GM18526 (cell line): ENCODE data around the gene LMO7.

Source experiments
- POLR2A ChIP-seq: IDR thresholded peaks from 3 replicates; pipeline ENCODE4 v1.6.1; 2011; ENCODE audit not compliant: insufficient read length; ENCODE audit errors: extremely low read depth

Gene LMO7

DNA sequence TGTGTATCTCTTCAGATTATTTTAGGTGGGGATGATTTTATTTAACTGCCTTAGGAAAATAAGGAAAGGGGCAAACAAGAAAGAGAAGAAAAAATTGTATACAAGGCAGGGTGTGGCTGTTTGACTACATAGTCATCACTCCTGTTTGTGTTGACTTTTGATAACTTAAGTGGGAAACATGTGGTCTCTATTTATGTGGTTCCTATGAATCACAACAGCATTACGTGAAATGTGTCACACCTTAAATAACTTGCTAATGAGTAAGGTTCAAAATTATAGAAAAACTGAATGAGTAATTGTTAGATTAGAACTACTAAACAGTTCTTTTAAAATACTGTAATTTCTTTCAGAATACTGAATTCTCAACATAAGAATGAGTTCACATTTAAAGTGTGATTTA is 69.3 kb downstream of the LMO7 start:
- no peak for TF ChIP-seq POLR2A

DNA sequence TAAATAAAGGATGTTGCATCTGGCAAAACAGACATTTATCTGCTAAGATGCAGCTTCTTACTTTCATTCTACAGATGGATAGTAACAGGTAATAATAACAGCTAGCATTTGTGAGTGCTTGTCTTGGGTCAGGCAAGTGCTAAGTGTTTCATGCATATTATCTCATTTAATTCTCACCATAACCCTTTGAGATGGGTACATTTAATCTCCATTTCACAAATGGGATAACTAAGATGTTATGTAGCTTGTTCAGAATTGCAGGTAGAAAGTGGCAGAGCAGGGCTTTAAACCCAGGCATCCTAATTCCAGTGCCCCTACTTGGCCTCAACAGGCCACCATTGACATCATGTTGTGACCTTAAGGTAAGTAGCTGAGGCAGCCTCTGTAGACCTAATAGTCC is 69.8 kb downstream of the LMO7 start:
- no peak for TF ChIP-seq POLR2A

DNA sequence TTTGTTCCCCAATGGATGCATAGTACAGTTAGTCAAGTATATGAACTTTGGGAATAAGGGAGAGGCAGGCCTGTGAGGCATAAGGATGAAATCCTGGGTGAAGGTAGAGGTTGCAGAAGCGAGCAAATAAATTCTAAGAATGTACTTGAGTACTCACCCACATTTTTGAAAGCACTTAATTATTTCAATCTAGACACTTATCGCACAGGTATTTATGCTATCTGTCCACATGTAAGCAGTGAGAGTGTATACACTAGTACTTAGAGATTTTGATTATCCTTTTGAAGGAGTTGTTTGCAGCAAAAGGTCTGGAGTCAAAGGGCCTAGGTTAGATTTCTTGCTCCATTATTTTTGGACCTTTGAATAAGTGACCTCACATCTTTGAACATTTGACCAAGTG is 77.7 kb downstream of the LMO7 start:
- no peak for TF ChIP-seq POLR2A

DNA sequence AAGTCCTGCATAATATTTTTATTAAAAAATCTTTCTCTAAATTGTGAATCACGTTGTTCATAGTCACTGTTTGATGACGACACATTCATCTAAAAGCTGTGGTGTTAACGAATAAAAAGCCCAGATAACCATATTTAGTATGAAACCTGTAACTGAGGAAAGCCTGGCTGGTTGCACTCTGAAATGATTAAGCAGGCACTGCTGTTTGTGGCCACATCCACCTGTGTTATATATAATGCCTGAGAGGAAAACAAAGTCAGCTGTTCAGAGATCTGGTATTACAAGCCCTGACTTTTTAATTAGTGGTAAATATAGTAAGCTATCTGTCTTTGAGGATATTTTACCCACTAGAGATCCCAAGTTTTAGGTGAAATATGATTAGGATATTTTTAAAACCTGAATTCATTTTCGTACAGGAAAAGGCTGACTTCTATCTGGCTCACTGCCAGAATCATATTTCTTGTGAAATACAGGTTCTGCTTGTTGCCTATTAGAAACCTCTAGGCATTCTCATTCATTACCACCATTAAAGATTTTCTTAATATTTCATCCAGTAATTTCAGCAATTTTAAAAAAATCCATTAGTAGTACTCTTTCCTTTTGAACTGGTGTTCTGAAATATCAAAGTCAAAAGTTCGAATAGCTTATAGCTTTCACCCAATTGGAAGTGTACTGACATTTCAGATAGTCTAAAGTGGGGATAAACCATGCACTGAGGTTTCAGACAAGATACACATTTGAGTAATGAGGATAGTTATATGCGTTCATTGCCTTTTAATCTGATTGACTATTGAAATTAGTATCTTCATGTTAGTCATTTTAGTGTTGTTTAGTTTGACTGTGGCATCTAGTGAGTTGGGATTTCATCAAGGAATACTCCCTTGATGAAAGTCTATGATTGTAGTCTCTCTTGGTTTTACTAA is 79.7 kb downstream of the LMO7 start:
- TF ChIP-seq POLR2A, result no peak

DNA sequence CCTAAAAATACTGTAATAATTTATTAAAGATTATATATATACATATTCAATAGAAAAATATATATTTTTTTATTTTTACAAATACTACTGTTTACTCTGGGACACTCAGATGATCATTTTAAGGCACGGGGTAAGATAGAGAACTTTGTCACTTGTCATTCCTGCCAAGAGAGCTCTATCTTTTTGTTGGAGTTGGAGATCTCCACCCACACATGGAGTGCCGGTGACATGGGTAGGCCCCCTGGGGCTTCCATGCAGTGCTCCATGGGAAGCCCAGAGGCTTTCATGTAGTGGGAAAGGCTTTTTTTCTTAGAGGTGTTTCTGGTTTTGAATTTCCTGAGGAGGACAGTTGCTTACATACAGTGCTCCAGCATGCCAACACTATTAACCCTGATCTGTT is 81.4 kb downstream of the LMO7 start:
- TF ChIP-seq POLR2A, result no peak

DNA sequence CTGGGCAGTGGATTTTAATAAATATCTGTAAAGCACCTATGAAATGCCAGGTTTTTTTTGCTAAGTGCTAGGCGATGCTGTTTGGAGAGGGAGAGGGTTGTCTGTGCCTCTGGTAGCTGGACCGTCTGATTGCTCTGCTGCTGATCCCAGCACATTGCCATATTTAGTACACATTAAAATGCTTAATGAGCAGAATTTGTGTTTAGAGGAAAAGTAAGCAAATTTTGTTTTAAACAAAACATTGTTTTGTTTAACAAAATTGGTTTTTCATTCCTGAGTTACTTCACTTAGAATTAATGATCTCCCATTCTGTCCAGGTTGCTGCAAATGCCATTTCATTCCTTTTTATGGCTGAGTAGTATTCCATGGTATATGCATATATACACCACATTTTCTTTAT is 85.2 kb downstream of the LMO7 start:
- TF ChIP-seq POLR2A, result no peak

DNA sequence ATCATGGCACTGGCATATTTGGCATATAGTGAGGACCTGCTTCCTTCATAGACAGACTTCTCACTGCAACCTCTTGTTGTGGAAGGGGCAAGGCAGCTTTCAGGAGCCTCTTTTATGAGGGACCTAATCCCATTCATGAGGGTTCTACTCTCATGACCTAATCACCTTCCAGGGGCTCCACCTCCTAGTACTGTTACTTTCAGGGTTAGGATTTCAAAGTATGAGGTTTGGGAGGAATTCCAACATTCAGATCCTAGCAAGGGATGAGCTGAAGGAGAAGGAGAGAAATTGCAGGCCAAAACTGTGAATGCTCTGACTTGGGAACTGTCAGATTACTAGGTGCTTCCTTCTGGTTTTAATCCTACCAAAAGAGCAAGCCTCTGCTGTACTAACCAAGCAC is 87.8 kb downstream of the LMO7 start:
- no peak for TF ChIP-seq POLR2A

DNA sequence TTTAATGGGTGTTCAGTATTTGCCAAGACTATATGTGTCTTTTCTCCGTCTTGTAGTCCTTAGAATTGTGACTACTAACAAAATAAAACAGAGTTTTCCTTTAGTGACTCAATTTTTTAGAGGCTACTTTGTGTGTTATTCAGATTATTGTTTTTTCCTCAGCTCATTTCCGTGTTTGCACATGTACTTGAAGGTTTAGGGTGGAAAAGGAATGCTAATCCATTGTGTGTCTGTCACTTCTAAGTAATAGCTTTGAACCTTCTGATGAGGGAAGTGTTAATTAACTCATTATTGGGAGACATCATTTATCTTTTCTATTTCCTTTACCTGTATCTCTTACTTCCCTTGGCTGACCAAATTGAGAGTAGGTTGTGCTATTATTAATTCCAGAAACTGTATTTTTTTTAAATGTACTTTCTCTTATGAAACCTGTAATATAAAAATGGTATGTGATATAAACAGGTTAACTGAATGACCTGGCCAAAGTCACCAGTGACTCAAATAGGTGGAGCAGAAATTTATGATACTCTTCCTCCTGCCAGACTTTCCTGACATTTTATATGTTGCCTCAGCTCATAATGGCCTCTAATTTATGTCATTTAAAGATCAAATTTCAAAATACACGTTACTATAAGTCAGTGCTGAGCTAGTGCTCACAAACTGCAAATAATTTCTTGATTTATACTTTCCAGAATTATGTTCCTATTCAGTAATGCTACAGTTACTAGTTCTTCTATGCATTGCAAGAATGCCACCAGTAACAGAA is 88.8 kb downstream of the LMO7 start:
- TF ChIP-seq POLR2A, result no peak

DNA sequence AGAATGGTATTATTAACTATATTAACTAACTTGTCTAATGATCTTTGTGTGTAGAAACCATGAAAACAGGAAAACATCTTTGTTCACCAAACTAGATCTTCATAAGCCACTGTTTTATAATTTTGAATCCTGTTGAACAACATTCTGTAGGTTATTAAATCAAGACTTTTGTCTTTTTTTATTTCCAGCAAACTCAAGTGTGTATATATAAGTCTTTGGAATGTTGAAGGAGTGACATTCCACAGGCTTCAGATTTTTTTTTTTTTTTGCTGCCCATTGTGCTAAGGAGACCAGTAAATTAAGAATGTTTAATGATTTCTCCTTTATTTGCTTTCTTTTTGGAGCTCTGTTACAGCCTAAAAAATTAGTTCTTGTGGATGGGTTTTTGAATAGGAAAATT is 89.6 kb downstream of the LMO7 start:
- TF ChIP-seq POLR2A, result no peak

DNA sequence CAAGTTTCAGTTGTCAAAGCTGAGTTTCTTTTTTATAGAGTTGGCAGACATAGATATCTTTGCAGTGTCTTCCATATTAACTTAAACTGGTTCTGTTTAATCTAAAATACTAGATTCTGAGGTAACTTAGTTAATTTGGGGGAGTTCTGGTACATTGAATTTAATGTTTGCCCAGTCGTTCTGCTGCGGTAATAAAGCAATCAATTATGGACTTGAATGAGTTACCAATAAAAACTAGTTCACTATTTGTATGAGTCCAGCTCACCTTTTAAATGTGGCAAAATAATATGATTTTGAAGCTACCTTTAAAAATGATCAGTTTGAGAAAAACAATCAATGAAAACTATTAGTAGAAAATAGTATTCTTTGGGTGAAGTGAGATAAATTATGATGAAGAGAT is 90.2 kb downstream of the LMO7 start:
- TF ChIP-seq POLR2A, result no peak

DNA sequence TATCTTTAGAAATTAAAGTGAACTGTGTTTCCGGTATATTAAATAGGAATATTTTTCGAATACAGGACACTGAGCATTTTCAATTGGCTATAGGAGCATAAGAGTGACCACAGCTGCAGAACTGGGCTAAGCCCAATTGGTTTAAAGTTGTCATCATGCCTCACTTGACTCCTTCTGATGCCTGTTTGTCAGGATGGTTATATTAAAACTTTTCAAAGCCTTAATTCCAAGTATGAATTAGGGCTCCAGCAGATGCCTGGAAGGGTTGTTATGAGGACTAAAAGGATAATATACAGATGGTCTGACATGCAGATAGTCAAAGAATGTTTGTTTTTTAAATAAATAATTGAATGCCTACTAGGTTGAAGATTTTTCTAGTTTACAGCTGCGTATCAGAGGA is 100.0 kb downstream of the LMO7 start:
- TF ChIP-seq POLR2A, result no peak

DNA sequence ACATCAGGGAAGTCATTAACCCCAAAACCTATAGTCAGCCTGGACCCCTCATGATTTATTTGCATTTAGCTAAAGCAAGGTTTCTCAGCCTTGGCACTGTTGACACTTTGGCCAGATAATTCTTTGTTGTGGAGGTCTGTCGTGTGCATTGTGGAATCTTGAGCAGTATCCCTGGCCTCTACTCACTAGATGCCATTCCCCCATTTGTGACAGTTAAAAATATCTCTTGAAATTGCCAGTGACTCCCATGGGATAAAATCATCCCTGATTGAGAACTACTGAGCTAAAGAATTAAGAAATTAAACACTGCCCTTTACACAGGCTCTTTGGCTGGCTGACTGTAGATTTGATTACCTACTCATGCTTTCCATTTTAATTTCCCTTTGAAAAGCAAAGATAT is 102.7 kb downstream of the LMO7 start:
- TF ChIP-seq POLR2A, result no peak

DNA sequence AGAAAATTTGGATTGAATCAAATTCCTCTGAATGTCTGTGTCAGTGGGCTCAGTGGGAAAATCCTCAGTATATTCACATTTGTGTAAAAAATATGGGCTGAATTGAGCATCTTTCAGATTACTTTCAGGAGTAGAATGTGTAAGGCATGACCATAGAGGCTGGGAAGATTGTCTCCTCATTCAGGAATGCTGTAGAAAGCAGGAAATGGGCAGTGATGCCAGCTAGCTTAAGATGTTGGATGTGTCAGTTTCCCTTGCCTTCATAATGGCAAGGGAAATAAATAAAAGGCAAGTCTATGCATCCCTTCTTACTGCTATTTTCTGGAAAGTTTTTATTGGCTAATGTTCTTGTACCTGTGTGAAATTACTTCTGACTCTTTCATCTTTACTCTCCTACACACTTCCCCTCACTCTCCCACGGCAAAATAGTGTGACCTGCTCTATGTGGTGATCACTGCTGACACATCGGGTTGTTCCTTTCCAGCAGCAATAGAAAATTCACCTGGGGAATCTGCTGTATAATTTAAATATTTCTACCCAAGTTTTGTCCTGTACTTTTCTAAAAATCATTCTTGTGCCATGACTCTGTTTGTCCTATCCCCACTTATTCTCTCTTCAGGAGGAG is 103.2 kb downstream of the LMO7 start:
- TF ChIP-seq POLR2A, result no peak

DNA sequence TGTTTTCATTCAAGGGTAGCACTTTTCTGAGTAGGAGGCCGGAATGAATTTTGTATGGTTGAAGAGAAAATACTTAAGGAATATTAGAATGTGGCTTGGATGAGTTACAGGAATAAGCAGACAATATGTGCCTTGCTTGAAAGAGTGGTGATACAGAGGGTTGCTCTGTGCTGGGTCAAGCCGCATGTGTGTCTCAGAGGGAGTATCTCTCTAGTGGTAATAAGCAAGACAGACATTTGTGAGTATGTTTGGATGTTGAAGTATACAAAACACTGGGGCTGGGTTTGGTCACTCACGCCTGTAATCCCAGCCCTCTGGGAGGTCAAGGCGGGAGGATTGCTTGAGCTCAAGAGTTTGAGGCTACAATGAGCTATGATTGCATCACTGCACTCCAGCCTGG is 103.9 kb downstream of the LMO7 start:
- no peak for TF ChIP-seq POLR2A

DNA sequence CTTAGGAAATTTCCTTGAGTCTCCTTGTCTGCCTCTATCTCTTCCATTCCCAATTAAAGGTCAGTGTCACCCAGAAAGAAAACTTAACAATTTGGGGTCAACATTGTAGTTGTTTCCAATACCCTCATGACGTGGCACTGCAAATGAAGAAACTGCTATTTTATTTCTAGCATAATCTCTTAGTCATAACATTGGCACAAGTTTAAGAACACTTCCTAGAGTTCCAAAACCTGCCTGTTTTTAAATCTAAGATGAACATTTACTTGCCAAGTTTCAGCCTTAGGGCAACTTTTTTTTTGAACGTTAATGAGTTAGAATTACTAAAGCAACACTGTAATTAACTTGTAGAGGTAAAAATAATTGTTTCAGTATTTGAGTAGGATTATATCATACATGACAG is 108.0 kb downstream of the LMO7 start:
- no peak for TF ChIP-seq POLR2A

DNA sequence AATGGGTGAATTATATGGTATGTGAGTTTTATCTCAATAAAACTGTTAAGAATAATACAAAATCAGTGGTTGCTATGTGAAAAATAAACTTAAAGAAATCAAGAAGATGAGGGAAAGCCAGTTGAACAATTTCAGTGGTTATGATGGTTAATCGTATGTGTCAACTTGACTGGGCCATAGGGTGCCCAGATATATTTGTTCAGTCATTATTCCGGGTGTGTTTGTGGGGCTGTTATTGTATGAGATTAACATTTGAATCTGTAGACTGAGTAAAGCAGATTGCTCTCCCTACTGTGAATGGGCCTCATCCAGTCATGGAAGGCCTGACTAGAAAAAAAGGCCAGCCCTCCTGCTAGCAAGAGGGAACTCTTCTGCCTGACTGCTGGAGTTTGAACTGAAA is 109.3 kb downstream of the LMO7 start:
- no peak for TF ChIP-seq POLR2A
